GM15510 (cell line): Measurements from ENCODE around the gene CALHM6.
A peak's percentile ranks its signal among the peaks of the same experiment; 100 is the strongest.

ENCODE experiments used
- POLR2A ChIP-seq: IDR thresholded peaks from 3 replicates; pipeline ENCODE4 v1.6.1; 2011; ENCODE audit warnings: borderline replicate concordance; ENCODE audit not compliant: insufficient read length; ENCODE audit errors: extremely low read depth

Gene CALHM6

DNA sequence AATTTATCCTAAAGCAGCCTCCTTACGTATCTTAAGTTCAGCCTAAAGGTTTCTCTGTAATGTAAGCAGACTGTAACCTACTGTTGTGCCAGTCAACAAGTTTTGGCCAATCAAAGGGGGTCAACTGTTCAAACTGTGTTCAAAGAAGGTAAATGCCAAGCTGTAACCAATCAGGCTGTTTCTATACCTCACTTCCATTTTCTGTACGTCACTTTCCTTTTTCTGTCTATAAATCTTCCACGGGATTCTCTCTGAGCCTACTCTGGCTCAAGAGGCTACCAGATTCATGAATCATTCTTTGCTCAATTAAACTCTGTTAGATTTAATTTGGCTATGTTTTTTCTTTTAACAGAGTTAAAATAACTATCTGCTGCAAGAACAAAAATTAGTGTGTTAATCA lies 5.1 kb upstream of the CALHM6 start:
- TF ChIP-seq POLR2A: no peak

DNA sequence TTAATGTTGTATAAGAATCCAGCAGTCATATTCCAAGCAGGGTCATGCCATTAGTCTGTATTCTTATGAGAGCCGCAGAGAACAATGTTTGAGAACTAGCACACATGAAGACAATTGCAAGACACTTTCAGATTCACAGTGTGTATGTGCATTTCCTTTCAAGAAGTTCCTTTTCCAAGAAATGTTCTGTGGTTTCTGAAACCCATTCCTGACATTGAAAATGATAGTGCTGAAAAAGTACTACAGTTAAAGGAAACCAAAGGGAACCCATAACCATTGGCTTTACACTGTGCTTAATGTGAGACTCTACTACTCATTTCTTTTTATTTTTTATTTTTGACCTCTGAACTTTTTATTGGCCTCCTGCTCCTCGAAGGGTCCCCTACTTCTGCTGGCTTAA lies 4.2 kb upstream of the CALHM6 start:
- TF ChIP-seq POLR2A: no peak

DNA sequence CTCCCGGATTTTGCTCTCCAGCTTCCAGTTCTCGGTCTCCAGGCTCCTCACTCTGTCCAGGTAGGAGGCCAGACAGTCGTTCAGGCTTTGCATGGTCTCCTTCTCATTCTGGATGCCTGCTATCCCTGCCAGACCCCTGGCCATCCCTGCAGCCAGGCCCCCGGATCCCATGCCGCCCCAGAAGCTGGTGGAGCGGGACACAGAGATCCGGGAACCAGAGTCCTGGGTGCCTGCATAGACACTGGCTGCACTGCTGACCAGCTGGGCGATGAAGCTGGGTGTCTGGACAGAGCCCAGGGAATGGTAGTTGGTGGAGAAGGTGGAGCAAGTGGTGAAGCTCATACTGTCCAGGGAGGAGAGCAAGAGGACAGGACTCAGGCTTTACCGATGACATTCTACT lies 2.9 kb upstream of the CALHM6 start:
- TF ChIP-seq POLR2A: no peak

DNA sequence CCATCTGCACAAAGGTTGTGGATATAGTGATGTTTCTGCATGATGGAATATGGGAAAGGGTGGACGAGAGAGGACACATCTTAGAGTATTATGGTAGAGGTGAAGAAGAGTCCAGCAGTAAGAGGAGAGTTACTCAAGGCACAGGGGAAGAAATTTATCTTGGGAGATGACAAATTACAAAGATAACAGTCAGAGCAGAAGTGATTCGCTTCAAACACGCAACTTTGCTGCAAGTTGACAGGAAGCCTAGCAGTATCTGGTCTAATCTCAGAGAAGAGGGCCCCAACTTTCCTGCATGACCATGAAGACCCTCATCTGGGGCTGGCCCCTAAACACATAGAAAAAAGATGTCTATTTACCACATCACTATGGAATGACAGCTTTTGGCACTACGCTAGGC lies 1.2 kb upstream of the CALHM6 start:
- TF ChIP-seq POLR2A: no peak

DNA sequence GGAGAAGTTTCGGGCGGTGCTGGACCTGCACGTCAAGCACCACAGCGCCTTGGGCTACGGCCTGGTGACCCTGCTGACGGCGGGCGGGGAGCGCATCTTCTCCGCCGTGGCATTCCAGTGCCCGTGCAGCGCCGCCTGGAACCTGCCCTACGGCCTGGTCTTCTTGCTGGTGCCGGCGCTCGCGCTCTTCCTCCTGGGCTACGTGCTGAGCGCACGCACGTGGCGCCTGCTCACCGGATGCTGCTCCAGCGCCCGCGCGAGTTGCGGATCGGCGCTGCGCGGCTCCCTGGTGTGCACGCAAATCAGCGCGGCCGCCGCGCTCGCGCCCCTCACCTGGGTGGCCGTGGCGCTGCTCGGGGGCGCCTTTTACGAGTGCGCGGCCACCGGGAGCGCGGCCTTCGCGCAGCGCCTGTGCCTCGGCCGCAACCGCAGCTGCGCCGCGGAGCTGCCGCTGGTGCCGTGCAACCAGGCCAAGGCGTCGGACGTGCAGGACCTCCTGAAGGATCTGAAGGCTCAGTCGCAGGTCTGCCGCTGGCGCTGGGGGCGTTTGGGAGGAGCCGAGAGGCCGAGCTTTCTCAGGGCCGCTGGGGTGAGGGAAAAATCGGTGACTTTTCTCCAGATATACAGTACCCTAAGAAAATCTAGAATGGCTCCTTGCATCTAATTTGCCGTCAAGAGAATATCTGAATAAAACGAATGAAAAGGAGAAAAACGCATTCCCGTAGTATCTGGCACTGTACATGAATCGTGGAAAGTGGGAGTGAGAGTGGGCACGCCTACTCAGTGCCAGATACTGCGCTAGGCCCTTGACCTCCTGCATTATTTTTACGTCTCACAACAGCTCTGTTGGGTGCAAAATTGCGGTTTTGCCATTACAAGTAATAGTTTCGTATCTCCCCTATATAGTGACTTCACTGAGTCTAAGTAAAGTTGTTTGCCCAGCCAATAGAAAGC lies 1.0 kb downstream of the CALHM6 start:
- TF ChIP-seq POLR2A: peak; percentile 32

DNA sequence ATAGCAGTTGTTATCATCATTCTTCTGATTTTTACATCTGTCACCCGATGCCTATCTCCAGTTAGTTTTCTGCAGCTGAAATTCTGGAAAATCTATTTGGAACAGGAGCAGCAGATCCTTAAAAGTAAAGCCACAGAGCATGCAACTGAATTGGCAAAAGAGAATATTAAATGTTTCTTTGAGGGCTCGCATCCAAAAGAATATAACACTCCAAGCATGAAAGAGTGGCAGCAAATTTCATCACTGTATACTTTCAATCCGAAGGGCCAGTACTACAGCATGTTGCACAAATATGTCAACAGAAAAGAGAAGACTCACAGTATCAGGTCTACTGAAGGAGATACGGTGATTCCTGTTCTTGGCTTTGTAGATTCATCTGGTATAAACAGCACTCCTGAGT lies 2.1 kb downstream of the CALHM6 start:
- TF ChIP-seq POLR2A: no peak

DNA sequence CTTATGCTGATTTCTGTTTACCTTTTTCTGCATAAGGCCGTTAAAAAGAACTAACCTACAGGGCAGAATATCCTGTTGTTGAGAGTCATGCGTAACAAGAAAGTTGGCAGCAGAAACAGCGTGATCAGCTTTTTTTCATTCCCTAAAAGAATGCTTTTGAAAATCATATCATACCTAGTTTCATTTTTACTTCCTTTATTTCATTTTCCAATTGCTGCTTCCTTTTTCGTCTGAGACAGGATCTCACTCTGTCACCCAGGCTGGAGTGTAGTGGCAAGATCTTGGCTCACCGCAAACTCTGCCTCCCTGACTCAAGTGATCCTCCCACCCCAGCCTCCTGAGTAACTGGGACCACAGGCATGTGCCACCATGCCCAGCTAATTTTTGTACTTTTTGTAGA lies 4.1 kb downstream of the CALHM6 start:
- TF ChIP-seq POLR2A: no peak

DNA sequence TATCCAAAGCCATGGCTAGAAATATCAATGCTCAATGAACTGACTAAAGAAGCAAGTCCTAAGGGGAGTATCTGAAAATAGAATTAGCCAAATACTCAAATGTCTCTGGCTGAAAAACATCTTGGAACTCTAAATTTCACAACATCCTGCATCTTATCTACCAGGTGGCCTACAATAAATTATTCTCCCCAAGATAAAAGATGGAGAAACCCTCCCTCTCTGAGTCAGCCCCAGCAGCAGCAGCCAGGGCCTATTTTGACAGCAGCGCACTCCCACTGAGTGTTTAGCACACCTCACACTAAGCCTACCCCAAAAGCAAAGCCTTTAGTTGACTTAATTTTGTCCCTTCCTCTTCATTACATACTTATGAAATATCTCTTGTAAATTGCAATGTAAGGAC lies 5.9 kb downstream of the CALHM6 start:
- TF ChIP-seq POLR2A: no peak

DNA sequence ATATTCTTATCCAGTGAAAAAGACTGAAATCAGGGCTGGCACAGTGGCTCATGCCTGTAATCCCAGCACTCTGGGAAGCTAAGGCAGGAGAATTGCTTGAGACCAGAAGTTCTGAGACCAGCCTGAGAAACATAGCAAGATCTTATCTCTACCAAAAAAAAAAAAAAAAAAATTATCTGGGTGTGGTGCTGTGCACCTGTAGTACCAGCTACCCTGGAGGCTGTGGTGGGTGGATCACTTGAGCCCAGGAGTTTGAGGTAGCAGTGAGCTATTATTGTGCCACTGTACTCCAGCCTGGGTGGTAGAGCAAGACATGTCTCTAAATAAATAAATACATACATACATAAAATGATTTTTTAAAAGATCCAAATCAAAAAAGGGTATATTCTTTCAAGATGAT lies 6.3 kb downstream of the CALHM6 start:
- no peak for TF ChIP-seq POLR2A

DNA sequence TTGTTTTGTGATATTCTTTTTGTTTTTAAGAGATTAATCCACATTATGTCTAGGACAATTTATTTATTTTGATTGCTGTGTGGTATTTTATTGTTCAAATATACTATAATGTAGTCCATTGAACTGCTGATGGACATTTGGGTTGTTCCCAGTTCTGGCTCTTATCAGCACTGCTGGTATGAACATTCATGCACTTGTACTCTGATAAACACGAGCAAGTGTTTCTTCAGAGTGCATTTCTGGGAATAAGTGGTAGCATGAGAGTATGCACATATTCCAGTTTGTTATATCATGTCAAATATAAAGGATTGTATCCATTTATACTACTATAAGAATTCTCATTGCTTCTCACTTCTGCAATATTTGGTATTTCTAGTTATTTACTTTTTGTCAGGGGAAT lies 7.1 kb downstream of the CALHM6 start:
- no peak for TF ChIP-seq POLR2A

DNA sequence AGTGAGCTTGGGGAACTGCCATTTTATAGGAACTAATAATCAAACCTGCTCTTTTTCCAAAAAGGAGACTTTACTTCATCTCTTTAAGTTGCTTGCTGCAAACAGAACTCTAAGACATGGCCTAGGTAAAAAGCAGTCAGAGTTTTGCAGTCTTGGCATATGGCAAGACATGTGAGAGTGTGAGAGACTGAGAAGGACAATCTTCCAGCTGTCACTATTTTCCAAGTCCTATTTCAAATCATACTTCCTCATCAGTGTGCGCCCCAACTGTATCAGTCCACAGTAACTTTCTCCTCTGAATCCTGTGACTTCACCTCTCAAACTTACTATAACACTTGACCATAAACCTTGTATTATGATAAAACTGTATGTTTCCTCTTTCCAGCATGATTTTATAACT lies 10.4 kb downstream of the CALHM6 start:
- TF ChIP-seq POLR2A: no peak

DNA sequence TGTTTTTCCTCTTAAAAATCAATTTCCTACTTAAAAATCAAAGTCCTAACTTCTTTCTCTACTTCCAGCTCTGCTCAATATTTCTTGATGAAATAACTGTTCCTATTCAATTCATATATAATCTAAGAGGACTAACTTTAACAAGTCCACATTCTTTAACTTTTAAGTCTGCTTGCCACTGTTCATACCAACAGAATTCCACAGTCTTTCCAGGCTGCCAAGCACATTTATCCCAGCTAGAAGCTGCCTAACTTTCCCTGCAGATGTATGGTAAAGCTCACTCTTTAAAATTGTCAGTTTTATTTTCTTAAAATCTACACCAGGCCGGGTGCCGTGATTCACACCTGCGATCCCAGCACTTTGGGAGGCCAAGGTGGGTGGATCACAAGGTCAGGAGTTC lies 11.5 kb downstream of the CALHM6 start:
- TF ChIP-seq POLR2A: no peak

DNA sequence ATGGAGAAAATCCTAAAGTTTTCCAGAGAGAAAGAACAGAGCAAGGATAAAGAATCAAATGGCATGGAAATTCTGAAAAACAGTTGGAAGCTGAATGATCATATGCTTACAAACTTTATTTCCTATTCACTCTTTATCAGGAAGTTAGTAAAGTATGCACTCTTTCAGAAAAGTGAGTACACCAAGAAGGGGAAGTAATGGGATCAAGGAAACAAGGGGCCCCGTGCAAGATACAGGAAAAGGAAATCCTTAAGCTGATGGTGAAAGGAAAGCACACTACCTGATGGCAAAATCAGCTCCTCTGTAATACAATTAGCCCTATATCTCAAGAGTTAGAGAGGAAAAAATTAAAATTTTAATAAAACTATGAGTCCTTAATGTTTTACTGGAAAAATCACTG lies 14.0 kb downstream of the CALHM6 start:
- TF ChIP-seq POLR2A: no peak

DNA sequence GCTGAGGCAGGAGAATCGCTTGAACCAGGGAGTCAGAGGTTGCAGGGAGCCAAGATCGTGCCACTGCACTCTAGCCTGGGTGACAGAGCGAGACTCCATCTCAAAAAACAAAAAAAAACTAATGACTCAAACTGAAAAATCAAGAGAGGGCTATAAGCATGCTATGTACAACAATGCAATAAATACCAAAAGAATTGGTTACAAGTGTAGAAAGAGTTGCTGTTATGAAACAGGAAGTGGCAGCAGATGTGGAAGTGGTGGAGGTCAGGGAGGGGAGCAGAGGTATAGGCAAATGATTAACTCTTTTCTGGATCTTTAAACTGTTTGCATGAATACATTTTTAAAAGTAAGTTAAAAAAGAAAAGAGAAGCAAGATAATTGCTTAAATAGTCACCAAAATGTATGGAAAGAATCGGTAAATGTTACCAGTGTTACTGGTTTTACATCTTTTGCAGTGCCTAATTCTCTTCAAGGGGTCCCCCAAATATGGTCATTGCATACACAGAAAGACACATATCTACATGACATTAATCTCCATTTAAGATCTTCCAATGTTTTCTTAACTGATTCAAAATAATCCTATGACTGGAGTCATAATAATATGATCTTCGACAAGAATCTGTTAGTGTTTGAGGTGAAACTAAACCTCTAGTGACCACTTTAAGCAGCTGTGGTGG lies 15.0 kb downstream of the CALHM6 start:
- TF ChIP-seq POLR2A: no peak

DNA sequence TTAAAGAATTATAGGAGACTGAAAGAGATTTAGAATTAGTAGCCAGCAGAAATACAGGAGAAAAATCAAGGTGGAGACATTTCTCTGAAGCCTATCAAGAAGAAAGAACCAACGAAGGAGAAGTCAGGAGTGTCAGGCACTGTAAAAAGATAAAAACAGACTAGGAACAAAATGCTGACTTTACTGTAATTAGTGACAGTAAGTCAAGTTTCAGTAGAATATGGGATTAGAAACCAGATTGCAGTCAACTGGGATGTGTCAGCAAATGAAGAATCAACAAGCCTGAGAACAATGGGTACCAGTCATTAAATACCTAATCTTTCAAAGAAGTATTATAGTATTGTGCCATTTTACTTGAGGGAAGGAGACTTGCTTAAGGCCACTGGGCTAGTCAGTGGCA lies 21.6 kb downstream of the CALHM6 start:
- TF ChIP-seq POLR2A: no peak

DNA sequence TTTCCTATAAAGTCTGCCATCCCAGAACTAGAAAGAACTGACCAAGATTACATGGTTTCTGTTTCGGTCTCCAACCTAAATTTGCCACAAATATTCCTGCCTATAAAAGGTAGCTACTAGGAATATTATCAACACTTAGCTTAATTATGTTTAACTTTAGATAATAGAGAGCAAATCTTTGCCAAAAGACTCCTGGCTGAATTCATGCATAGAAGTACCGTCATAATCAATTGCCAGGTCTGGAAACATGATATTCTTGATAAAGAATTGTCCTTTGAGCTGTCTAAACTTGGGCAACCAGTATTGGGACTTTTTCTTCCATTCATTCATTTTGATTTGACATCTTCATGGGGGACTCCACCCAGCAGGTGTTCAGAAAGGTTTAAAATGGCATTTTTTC lies 22.4 kb downstream of the CALHM6 start:
- TF ChIP-seq POLR2A: no peak

DNA sequence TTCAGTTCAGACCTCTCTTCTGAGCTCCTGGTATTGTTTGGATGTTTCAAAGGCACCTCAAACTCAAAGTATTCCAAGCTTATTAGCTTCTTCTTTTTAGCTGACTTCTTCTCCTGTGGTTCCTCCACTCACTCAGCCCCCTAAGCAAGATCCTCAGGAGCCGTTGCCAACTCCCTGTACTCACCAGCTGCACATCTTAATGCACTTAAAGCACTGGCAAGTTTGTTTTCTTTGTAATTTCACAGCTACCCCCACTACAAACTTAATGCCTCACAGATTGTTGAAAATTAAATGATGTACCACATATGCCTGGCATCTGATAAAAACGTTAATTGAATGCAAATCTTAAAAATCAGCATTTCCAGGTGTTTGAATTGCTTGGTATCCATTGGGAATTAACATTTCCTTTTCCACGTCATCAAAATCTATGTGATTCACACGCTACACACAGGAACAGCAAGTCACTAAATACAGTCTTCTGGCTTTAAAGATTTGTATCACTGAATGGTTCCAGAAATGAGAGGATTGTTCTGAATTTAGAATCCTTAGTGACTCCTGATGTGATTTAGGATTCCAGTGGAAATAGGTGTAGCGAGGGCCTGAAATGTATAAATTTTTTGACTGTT lies 24.5 kb downstream of the CALHM6 start:
- no peak for TF ChIP-seq POLR2A
